Measurements from ENCODE around the gene FAF2.
"Not testable (repeated sequence)": the region's sequence is repeated elsewhere in the genome, so short reads cannot be mapped to it uniquely, and the experiment has no call there.

FAF2 gene

DNA sequence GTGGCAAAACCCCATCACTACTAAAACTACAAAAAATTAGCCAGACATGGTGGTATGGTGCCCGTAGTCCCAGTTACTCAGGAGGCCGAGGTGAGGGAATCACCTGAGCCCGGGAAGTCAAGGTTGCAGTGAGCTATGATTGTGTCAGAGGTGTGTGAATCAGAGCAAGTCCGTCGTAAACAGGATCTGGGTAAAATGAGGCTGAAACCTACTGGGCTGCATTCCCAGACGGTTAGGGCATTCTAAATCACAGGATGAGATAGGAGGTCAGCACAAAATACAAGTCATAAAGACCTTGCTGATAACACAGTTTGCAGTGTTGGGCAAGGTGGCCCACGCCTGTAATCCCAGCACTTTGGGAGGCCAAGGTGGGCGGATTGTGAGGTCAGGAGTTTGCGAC, 29.9 kb upstream of the FAF2 start:
- peak; percentile 63 for DNase-seq (ENCODE audit: low spot score)
- FAIRE-seq = no peak

- FAIRE-seq = no peak
- DNase-seq (ENCODE audit: low spot score) = no peak
Observed at GRCh38 chr5:176420086-176420485, 28.1 kb upstream of the FAF2 start.

- FAIRE-seq = no peak
- DNase-seq (ENCODE audit: low spot score) = no peak
Observed at GRCh38 chr5:176420972-176421544, 27.1 kb upstream of the FAF2 start.

- FAIRE-seq = no peak
- DNase-seq (ENCODE audit: low spot score) = no peak
Observed at GRCh38 chr5:176424181-176424580, 24.0 kb upstream of the FAF2 start.

DNA sequence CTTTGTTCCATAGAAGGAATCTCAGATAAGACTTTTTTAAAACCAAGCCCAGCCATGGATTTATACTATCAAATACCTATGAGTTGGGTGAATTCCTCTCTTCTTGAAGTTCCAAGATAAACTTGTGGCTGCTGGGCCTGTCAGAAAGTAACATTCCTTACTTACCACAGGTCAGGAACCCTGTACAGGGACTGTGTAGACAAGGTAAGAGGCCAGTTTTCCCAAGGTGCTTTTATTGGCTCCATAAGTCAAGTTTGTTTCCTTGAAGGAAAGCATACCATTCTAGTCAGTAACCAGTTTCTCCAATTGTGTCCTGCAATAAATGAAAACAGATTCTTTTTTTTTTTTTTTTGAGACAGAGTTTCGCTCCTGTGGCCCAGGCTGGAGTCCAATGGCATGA, 23.0 kb upstream of the FAF2 start:
- no peak for DNase-seq (ENCODE audit: low spot score)
- FAIRE-seq = no peak

- FAIRE-seq (no peak), DNase-seq (ENCODE audit: low spot score) (no peak)
Observed at GRCh38 chr5:176425791-176426190, 22.4 kb upstream of the FAF2 start.

GRCh38 chr5:176426876-176427275, 21.3 kb upstream of the FAF2 start:
- no peak for DNase-seq (ENCODE audit: low spot score)
- FAIRE-seq = no peak

- no peak for FAIRE-seq
- no peak for DNase-seq (ENCODE audit: low spot score)
Observed at GRCh38 chr5:176427971-176428370, 20.2 kb upstream of the FAF2 start.

DNA sequence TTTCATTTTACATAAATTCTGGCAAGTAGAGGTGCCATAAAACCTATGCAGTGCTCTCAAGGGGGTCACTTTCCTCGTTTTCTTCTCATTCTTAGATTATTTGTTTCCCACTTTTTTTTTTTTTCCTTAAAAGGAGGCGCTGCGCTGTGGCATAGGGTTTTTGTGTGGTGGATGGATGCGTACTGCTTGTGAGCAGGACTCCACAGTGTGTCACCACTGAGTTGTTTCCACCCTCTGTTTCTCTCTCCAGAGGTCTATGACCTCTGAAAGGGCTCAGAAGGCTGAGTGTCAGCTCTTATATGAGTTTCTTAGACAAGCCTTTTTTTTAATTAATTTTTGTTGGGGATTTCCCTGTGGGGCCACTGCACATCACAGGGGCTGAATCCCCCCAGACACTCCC, 18.2 kb upstream of the FAF2 start:
- DNase-seq (ENCODE audit: low spot score) = no peak
- FAIRE-seq = no peak

GRCh38 chr5:176432707-176433106, 15.5 kb upstream of the FAF2 start:
- DNase-seq (ENCODE audit: low spot score) (no peak), FAIRE-seq (no peak)

GRCh38 chr5:176436656-176437055, 11.5 kb upstream of the FAF2 start:
- peak; percentile 18 for DNase-seq (ENCODE audit: low spot score)
- no peak for FAIRE-seq

GRCh38 chr5:176438959-176439757, 9.0 kb upstream of the FAF2 start:
- DNase-seq (ENCODE audit: low spot score) (peak; percentile 81), FAIRE-seq (no peak)

GRCh38 chr5:176440927-176441706, 7.1 kb upstream of the FAF2 start:
- DNase-seq (ENCODE audit: low spot score) = no peak

DNA sequence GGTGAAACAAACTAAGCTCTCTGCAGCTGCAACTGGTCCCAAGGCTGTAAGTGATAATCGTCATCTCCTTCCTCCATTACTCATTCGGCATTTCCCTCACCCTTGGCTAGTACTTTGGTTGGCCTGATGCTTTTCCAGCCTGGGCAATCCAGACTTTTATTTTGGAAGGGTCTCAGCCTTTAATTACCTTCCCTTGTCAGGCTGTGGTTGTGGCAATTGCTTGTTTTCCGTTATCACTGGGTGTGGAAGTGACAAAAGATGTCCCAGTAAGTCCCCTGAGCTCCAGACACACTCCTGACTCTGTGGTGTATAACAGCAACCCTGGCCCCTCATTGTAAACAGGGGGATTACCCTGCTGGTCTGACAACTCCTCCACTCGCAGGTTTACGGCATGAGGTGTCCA, 6.3 kb upstream of the FAF2 start:
- FAIRE-seq (no peak), DNase-seq (ENCODE audit: low spot score) (peak; percentile 30)

More at GRCh38 chr5:176440927-176441706, 7.1 kb upstream of the FAF2 start:
- FAIRE-seq = no peak

- not testable (repeated sequence) for DNase-seq (ENCODE audit: low spot score); FAIRE-seq
Observed at GRCh38 chr5:176442911-176443310, 5.3 kb upstream of the FAF2 start.

DNA sequence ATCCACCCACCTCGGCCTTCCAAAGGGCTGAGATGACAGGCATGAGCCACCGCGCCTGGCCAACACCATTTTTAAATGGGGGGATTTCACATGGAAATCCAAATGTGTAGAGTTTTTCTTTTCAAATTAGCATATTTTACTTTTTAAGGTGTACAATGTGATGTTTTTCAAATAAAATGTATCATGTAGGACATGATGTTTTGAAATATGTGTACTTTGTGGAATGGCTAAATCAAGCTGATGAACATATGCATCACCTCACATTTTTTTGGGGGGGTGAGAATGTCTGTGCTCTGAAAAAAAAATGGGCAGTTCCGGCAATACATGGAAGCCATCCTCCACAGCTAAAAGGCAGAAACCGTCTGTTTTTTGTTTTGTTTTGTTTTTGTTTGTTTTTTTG, 3.4 kb upstream of the FAF2 start:
- DNase-seq (ENCODE audit: low spot score) (no peak), FAIRE-seq (no peak)

GRCh38 chr5:176446028-176446665, 2.0 kb upstream of the FAF2 start:
- FAIRE-seq = no peak
- no peak for DNase-seq (ENCODE audit: low spot score)

DNA sequence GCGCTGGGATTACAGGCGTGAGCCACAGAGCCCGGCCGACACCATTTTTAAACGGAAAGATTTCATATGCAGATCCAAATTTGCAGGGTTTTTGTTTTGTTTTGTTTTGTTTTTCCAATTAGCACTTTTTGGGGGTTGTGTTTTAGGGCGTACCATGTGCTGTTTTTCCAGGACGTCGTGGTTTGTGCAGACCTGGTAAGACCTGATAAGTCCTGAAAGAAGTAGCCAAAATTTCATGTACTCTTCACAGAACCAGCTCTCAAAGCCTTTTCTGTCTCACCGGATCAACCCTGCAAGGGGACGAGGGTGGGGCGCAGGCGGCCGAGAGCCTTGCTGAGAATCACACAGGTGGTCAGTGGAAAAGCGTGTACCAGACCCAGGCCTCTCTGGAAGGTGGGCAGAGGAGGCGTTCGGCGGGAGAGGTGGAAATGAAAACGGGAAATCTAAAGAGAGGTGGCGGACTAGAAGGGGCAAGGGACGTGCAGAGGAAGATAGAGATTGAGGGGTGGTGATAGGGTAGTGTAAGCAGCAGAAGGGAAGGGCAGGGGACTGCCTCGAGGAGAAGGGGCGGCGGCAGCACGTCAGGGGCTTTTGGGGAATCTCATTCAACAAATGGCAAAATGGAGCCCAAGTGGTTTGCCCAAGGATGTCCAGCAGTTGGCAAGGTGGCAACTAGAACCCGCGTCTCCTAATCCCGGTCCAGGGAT, 1.1 kb upstream of the FAF2 start:
- FAIRE-seq (no peak), DNase-seq (ENCODE audit: low spot score) (no peak)

- FAIRE-seq (no peak), DNase-seq (ENCODE audit: low spot score) (no peak)
Observed at GRCh38 chr5:176447591-176447977, 601 bp upstream of the FAF2 start.

GRCh38 chr5:176450077-176450476, 1.9 kb downstream of the FAF2 start:
- DNase-seq (ENCODE audit: low spot score) = no peak
- FAIRE-seq = no peak

DNA sequence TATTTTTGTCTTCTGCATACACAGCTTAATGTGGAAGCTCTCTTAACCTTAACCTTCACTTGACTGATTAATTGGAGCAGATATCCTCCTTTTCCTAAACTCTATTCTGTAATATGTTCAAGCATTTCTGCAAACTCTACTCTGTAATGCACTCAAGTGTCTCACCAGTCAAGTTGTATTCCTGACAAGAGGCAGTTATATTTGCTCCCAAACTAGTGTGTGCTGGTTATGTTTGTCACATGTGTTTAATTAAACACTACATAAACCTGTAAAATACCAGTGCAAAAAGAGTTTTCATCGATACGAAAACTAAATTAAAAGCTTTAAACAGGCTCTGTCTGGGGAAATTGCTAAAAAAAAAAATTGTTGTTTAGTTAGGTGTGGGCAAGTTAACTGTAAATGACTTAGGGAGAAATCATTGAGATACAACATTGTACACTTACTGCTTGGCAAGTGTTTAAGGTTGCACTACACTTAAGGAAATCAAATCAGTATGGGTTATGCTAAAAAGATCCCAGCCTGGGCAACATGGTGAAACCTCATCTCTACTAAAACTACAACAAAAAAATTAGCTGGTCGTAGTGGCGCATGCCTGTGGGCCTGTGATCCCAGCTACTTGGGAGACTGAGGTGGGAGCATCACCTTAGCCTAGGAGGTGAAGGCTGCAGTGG, 6.7 kb downstream of the FAF2 start:
- no peak for FAIRE-seq
- no peak for DNase-seq (ENCODE audit: low spot score)

Data from RCC 7860 (cell line).